ENCODE results near the gene LRRC17. TPM values are rescaled to one million over a fixed set of nuclear protein-coding genes. Genes with fewer than 3 reads are reported as not detected.

The LRRC17 gene
- total and polyA plus RNA-seq, 9 donors = 32.2 to 145 (median 60.4) TPM

DNA sequence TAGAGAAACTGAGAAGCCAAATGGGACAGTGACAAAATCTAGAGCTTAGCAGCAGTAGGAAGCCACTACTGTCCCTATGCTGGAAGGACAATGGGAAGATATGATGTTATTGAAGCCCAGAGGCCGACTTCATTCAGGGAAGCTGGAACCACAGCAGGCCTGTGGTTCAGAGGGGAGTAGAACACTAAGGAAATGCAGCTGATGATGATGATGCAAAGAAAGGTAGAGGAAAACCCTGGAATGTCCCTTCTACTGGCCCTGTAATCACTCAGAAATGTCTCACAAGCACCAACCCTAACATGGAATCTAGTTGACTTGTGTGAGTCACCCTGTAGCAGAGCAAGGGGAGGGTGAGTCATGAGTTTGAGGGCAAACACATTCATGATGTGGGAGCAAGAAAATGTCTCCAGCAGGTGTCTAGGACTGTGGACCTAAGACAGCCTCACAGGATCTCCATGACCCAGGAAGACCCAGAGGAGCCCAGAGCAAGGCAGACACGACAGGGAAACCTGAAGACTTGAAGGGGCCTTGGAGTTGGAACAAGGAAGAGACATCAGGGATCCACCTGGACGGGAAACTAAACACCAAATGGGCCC lies 37.0 kb upstream of the LRRC17 start:
- H3K36me3 ChIP-seq = no peaks in the 10 kb centered on the region
- H3K9me3 ChIP-seq = no peaks in the 10 kb centered on the region
- TF ChIP-seq EP300 (IDR thresholded peaks at IDR 0.05) = no peak
- TF ChIP-seq POLR2A (IDR thresholded peaks at IDR 0.05) = no peak
- TF ChIP-seq, protein P1, sequence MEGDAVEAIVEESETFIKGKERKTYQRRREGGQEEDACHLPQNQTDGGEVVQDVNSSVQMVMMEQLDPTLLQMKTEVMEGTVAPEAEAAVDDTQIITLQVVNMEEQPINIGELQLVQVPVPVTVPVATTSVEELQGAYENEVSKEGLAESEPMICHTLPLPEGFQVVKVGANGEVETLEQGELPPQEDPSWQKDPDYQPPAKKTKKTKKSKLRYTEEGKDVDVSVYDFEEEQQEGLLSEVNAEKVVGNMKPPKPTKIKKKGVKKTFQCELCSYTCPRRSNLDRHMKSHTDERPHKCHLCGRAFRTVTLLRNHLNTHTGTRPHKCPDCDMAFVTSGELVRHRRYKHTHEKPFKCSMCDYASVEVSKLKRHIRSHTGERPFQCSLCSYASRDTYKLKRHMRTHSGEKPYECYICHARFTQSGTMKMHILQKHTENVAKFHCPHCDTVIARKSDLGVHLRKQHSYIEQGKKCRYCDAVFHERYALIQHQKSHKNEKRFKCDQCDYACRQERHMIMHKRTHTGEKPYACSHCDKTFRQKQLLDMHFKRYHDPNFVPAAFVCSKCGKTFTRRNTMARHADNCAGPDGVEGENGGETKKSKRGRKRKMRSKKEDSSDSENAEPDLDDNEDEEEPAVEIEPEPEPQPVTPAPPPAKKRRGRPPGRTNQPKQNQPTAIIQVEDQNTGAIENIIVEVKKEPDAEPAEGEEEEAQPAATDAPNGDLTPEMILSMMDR (IDR thresholded peaks at IDR 0.05) = no peak
- no peak for DNase-seq
- H3K4me3 ChIP-seq = no peak overlapping the region
- intact Hi-C loops (cut with DNase I) = no loop called here
- no peak overlapping the region for H3K27ac ChIP-seq
- no peaks in the 10 kb centered on the region for H3K27me3 ChIP-seq
- 93 to 95% (median 94%) methylated on average over 3 of the region's 3 CpGs for WGBS, 3 donors
- H3K4me1 ChIP-seq (ENCODE audit: insufficient read depth) = no peaks in the 10 kb centered on the region

DNA sequence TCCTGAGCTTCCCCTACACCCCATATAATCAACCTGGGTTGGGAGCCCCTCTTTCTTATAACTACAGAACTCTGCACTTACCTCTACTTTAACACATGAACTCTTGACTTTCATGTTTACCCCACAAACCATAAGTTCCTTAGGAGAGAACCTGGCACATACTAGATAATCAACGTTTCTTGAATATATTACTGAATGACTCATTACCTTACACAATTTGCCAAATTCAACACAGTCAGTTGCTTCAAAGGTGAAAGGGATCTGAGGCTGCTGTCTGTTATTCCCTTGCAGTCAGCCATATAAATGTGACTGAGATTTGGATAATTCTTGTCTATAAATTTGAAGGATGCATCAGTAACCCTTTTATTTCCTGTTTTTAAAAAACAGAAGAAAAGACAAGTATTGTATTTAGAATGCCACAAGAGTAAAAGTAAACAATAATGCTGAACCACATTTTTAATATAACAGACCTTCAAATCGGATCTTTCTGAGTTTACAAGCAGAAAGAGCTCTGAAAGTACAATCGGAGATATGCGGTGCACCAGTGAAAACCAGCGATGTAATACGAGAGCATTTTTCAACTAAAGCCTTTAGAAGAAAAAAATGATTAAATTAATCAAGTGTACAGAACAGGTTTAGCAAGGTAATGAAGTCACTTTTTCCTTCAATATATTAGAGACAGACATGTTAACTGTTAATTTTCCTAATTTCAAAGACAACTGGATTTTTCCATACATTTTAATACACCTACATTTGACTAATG lies 29.5 kb upstream of the LRRC17 start:
- no peak for DNase-seq
- WGBS, 3 donors = 42 to 62% (median 52%) methylated on average over 6 of the region's 6 CpGs
- H3K4me1 ChIP-seq (ENCODE audit: insufficient read depth) = no peaks in the 10 kb centered on the region

DNA sequence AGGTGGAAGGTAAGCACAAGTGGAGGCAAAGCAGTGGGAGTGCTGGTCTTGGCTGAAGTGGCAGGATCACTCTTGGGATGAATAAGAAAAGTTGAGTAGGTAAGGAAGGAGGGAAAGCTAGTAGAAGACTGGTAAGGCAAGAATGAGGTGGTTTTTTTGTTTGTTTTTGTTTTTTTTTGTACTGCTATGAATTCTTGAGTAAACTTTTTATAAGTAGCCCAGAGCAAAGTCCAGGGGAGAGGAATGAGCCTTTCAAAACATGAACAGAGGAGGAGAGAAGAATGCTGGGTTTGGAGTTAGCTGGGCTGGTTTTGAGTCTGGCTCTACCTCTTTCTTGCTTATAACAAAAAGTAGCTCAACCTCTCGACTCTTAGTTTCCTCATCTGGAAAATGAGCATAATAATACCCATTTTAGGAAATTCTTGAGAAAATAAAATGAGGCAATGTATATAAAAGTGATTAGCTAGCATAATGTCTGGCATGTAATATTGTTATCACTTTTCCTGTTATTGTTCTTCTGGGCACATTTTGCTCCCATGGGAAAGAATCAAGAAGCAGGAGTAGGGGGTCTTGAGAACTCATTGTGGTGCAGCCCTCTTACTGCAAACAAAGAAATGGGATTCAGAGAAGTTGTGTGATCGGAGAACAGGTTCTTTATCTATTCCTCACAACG lies 24.1 kb upstream of the LRRC17 start:
- no peak for TF ChIP-seq EP300 (IDR thresholded peaks at IDR 0.05)
- TF ChIP-seq, protein P1 (IDR thresholded peaks at IDR 0.05) = no peak
- no peak for TF ChIP-seq POLR2A (IDR thresholded peaks at IDR 0.05)
- intact Hi-C loops (cut with DNase I) = no loop called here
- WGBS, 3 donors = 92 to 95% (median 94%) methylated on average over 3 of the region's 3 CpGs

More for the DNA sequence above, 29.5 kb upstream of the LRRC17 start:
- Histone ChIP-seq H3K9me3 (no peaks in the 10 kb centered on the region), H3K27ac (no peak overlapping the region), H3K27me3 (no peaks in the 10 kb centered on the region), H3K4me3 (no peak overlapping the region), H3K36me3 (no peaks in the 10 kb centered on the region)
- TF ChIP-seq, protein P1 (IDR thresholded peaks at IDR 0.05) = no peak
- TF ChIP-seq EP300 (IDR thresholded peaks at IDR 0.05) (no peak), POLR2A (IDR thresholded peaks at IDR 0.05) (no peak)
- intact Hi-C loops (cut with DNase I) = no loop called here

DNA sequence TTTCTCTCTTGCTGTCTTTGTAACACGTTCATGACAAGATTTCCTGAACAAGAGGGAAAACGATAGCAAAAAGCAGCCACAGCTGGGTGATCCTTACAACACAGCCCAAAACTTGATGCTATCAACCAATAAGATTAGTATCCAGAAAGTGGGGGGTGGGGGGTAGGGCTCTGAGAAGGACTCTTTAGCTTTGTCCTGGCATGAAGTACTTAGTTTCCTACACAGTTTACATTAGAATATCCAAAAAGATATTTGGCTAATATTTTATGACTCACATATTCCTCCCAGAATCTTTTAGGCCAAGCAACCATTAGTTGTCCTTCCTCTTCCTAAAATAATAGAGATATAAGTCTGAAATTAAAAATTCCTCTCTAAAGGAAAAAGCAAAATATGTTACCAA lies 22.9 kb upstream of the LRRC17 start:
- H3K27me3 ChIP-seq = no peaks in the 10 kb centered on the region
- DNase-seq = no peak
- H3K9me3 ChIP-seq = no peaks in the 10 kb centered on the region
- no peaks in the 10 kb centered on the region for H3K36me3 ChIP-seq
- intact Hi-C loops (cut with DNase I) = no loop called here
- 30 to 47% (median 31%) methylated on average over 2 of the region's 2 CpGs for WGBS, 3 donors
- H3K4me1 ChIP-seq (ENCODE audit: insufficient read depth) = peaks cover 3% of the 10 kb centered on the region
- H3K4me3 ChIP-seq = no peak overlapping the region
- no peak overlapping the region for H3K27ac ChIP-seq
- TF ChIP-seq EP300 (IDR thresholded peaks at IDR 0.05) = no peak
- TF ChIP-seq, protein P1 (IDR thresholded peaks at IDR 0.05) = no peak
- no peak for TF ChIP-seq POLR2A (IDR thresholded peaks at IDR 0.05)

More for the DNA sequence above, 24.1 kb upstream of the LRRC17 start:
- H3K9me3 ChIP-seq = no peaks in the 10 kb centered on the region
- H3K27ac ChIP-seq = no peak overlapping the region
- no peaks in the 10 kb centered on the region for H3K36me3 ChIP-seq
- H3K4me3 ChIP-seq = no peak overlapping the region
- DNase-seq = no peak
- H3K4me1 ChIP-seq (ENCODE audit: insufficient read depth) = peaks cover 3% of the 10 kb centered on the region
- H3K27me3 ChIP-seq = no peaks in the 10 kb centered on the region
